ENCODE measurements around the gene FTCD. TPM values are rescaled to one million over a fixed set of nuclear protein-coding genes. Genes with fewer than 3 reads are reported as not detected.
"Not testable (repeated sequence)": the region's sequence is repeated elsewhere in the genome, so short reads cannot be mapped to it uniquely, and the experiment has no call there.

The FTCD gene
- total and polyA plus RNA-seq, 10 donors: 0.35 to 2.8 (median 0.81) TPM; not detected in 5

DNA sequence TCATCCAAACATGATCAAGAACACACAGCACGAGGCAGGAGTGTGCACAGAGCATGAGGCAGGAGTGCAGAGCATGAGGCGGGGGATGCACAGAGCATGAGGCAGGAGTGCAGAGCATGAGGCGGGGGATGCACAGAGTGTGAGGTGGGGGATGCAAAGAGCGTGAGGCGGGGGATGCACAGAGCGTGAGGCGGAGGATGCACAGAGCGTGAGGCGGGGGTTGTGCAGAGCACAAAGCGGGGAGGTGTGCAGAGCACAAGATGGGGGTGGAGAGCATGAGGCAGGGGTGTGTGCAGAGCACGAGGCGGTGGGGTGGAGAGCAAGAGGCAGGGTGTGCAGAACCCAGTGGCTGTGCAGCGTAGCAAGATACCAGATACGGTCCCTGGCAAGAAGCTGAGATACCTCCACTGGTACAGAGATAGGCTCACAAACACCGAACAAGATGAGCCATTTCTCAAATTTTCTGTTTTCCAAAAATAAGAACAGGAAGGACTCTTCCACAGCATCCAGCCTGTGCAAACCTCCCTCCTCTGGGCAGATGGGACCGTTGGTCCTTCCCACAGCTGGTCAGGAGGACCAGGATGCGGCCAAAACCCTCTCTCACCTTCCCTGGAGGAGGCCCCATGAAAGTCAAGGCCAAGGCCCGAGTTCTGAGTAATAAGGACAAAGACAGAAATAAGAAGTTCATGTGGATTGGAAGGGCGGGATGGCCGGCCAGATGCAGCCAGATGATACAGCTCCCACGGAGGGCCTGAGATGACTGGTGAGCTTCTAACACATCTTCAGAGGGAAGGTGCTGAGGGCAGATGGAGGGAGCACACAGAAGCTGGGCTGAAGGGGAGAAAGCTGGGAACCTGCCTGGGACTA, 16.9 kb upstream of the FTCD start:
- Histone ChIP-seq H3K27ac (no peak overlapping the region), H3K4me3 (no peak overlapping the region), H3K9me3 (peaks cover 0 to 41% (median 21%) of the 10 kb centered on the region in 8 donors), H3K4me1 (peaks cover 0 to 4% (median 0%) of the 10 kb centered on the region in 6 donors), H3K27me3 (replicated peaks in 1 of 7) (peaks cover 0 to 20% (median 0%) of the 10 kb centered on the region in 7 donors), H3K36me3 (peaks cover 0 to 6% (median 0%) of the 10 kb centered on the region in 6 donors)
- no peak for DNase-seq
- 76 to 91% (median 85%) methylated on average over 18 to 21 of the region's 21 CpGs for WGBS, 5 donors
- intact Hi-C loops (cut with DNase I; ENCODE audit: low total_unique reads): no loop called here
- TF ChIP-seq POLR2A (IDR thresholded peaks at IDR 0.05) (no peak), POLR2AphosphoS5 (IDR thresholded peaks at IDR 0.05) (no peak)
- TF ChIP-seq, protein P1, sequence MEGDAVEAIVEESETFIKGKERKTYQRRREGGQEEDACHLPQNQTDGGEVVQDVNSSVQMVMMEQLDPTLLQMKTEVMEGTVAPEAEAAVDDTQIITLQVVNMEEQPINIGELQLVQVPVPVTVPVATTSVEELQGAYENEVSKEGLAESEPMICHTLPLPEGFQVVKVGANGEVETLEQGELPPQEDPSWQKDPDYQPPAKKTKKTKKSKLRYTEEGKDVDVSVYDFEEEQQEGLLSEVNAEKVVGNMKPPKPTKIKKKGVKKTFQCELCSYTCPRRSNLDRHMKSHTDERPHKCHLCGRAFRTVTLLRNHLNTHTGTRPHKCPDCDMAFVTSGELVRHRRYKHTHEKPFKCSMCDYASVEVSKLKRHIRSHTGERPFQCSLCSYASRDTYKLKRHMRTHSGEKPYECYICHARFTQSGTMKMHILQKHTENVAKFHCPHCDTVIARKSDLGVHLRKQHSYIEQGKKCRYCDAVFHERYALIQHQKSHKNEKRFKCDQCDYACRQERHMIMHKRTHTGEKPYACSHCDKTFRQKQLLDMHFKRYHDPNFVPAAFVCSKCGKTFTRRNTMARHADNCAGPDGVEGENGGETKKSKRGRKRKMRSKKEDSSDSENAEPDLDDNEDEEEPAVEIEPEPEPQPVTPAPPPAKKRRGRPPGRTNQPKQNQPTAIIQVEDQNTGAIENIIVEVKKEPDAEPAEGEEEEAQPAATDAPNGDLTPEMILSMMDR (IDR thresholded peaks at IDR 0.05 in 8 of 11, conservative IDR thresholded peaks at IDR 0.05 in 3 of 11): no peak

DNA sequence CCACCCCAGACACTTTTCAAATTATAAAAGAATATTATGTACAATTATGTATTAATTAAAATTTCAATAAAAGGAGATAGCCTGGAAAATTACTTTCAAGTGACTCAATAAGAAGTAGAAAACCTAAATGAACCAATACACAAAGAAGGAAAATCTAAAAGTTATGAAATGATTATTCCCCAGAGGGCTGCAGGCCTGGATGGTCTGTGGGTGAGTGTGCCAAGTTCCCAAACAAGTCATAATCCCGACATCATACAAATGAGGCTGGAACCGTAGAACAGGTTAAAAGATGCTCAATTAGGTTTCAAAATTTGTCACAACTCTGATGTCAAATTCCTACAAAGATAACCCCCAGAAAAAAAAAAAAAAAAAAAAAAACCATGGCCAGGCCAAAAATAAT, 16.2 kb upstream of the FTCD start:
- no peak for DNase-seq

DNA sequence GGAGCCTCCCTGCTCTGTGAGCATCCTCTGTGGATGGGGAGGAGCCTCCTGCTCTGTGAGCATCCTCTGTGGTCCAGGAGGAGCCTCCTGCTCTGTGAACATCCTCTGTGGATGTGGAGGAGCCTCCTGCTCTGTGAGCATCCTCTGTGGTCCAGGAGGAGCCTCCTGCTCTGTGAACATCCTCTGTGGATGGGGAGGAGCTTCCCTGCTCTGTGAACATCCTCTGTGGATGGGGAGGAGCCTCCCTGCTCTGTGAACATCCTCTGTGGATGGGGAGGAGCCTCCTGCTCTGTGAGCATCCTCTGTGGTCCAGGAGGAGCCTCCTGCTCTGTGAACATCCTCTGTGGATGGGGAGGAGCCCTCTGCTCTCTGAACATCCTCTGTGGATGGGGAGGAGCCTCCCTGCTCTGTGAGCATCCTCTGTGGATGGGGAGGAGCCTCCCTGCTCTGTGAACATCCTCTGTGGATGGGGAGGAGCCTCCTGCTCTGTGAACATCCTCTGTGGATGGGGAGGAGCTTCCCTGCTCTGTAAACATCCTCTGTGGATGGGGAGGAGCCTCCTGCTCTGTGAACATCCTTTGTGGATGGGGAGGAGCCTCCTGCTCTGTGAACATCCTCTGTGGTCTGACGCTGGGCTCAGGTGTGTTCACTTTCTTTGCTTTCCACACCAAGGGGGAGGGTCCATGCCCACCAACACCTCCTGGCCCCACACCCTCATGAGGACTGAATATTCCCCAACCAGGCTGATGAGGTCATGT, 15.2 kb upstream of the FTCD start:
- H3K27ac ChIP-seq; H3K4me1 ChIP-seq; H3K36me3 ChIP-seq; H3K4me3 ChIP-seq; intact Hi-C loops (cut with DNase I; ENCODE audit: low total_unique reads); DNase-seq: not testable (repeated sequence)
- Histone ChIP-seq H3K27me3 (replicated peaks in 1 of 7) (peaks cover 0 to 20% (median 0%) of the 10 kb centered on the region in 7 donors), H3K9me3 (peaks cover 0 to 25% (median 16%) of the 10 kb centered on the region in 8 donors)
- 57 to 90% (median 67%) methylated on average over 1 of the region's 1 CpG for WGBS, 5 donors

More for the DNA sequence above, 16.2 kb upstream of the FTCD start:
- 35 to 77% (median 63%) methylated on average over 2 of the region's 2 CpGs for WGBS, 5 donors
- no peak overlapping the region for H3K4me3 ChIP-seq
- H3K4me1 ChIP-seq: peaks cover 0 to 4% (median 0%) of the 10 kb centered on the region in 6 donors
- no peak overlapping the region for H3K27ac ChIP-seq
- TF ChIP-seq, protein P1 (IDR thresholded peaks at IDR 0.05 in 8 of 11, conservative IDR thresholded peaks at IDR 0.05 in 3 of 11): no peak
- TF ChIP-seq POLR2AphosphoS5 (IDR thresholded peaks at IDR 0.05): no peak
- TF ChIP-seq POLR2A (IDR thresholded peaks at IDR 0.05): no peak
- intact Hi-C loops (cut with DNase I; ENCODE audit: low total_unique reads): no loop called here
- H3K36me3 ChIP-seq: peaks cover 0 to 6% (median 0%) of the 10 kb centered on the region in 6 donors
- H3K27me3 ChIP-seq (replicated peaks in 1 of 7): peaks cover 0 to 20% (median 0%) of the 10 kb centered on the region in 7 donors
- H3K9me3 ChIP-seq: peaks cover 0 to 34% (median 18%) of the 10 kb centered on the region in 8 donors

DNA sequence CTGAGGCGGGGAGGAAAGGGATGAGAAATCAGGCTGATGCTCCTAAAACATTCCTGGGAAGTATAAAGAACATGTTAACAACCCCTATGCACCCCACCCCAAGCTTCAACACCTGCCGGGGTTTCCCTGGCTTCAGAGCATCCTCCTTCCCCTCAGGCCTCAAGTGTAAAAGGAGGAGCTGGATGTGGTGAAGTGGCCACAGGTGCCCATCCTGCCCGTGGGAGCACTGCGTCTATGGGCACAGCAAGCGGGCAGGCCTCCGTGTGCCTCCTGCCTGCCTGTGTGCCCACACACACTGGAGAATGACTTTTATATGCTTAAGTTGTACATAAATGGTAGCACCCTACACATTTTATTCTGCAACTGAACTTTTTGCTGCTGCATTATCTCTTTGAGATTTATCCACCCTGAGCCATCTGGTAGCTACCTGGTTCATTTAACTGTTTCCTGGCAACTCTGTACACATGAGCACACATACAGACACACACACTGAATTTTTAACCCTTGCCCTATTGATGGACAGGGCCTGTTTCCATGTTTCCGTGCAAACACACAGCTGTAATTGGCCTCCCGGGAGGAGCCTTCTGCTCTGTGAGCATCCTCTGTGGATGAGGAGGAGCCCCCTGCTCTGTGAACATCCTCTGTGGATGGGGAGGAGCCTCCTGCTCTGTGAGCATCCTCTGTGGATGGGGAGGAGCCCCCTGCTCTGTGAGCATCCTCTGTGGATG, 13.4 kb upstream of the FTCD start:
- 82 to 88% (median 85%) methylated on average over 7 to 8 of the region's 8 CpGs for WGBS, 5 donors
- Histone ChIP-seq H3K27me3 (replicated peaks in 1 of 7) (peaks cover 0 to 22% (median 0%) of the 10 kb centered on the region in 7 donors), H3K9me3 (peaks cover 0 to 7% (median 3%) of the 10 kb centered on the region in 8 donors), H3K4me1 (peaks cover 0 to 4% (median 0%) of the 10 kb centered on the region in 6 donors), H3K4me3 (no peak overlapping the region), H3K27ac (no peak overlapping the region), H3K36me3 (peaks cover 0 to 12% (median 0%) of the 10 kb centered on the region in 6 donors)
- intact Hi-C loops (cut with DNase I; ENCODE audit: low total_unique reads): no loop called here
- DNase-seq: no peak
- TF ChIP-seq POLR2AphosphoS5 (IDR thresholded peaks at IDR 0.05) (no peak), POLR2A (IDR thresholded peaks at IDR 0.05) (no peak)
- TF ChIP-seq, protein P1 (IDR thresholded peaks at IDR 0.05 in 8 of 11, conservative IDR thresholded peaks at IDR 0.05 in 3 of 11): no peak
